Aorta (tissue), 5 donors: ENCODE data around the gene PIGQ. TPM values are rescaled to one million over a fixed set of nuclear protein-coding genes. Genes with fewer than 3 reads are reported as not detected.

Experiments
- ATAC-seq: fragments of 200-7000 bp; cut with Tn5 transposase; one replicate; pipeline ENCODE4 v1.9.1; 2022; ENCODE audit warnings: moderate library complexity; ENCODE audit not compliant: low FRiP score
- DNase-seq, 2 donors: peaks; one replicate each; pipeline ENCODE4 v3.0.0-alpha.2; 2020
- H3K27ac ChIP-seq, 2 donors: one replicate each; pipeline ENCODE4 v1.5.1; 2013; ENCODE audit warnings: low read length in 2 of 2, mild to moderate bottlenecking in 2 of 2, moderate library complexity in 2 of 2, control low read depth in 1 of 2, inconsistent platforms in 1 of 2, low read depth in 1 of 2
- H3K27me3 ChIP-seq, 2 donors: one replicate each; pipeline ENCODE4 v1.6.1; 2013; ENCODE audit warnings: control low read depth in 1 of 2, low read length in 1 of 2, mild to moderate bottlenecking in 1 of 2, moderate library complexity in 1 of 2; ENCODE audit not compliant: insufficient read depth in 2 of 2, control insufficient read depth in 1 of 2
- H3K36me3 ChIP-seq, 2 donors: one replicate each; pipeline ENCODE4 v1.6.1; 2013; ENCODE audit warnings: control low read depth in 1 of 2, low read length in 1 of 2, mild to moderate bottlenecking in 1 of 2; ENCODE audit not compliant: insufficient read depth in 2 of 2, control insufficient read depth in 1 of 2
- H3K4me1 ChIP-seq, 2 donors: one replicate each; pipeline ENCODE4 v1.6.1; 2013; ENCODE audit warnings: low read length in 2 of 2, control low read depth in 1 of 2, mild to moderate bottlenecking in 1 of 2, moderate library complexity in 1 of 2; ENCODE audit not compliant: insufficient read depth in 2 of 2, control insufficient read depth in 1 of 2
- H3K4me3 ChIP-seq, 2 donors: one replicate each; pipeline ENCODE4 v1.5.1; 2013; ENCODE audit warnings: low read length in 2 of 2, control low read depth in 1 of 2, mild to moderate bottlenecking in 1 of 2
- H3K9me3 ChIP-seq: one replicate; pipeline ENCODE4 v1.6.1; 2013; ENCODE audit warnings: mild to moderate bottlenecking, low read length; ENCODE audit not compliant: control insufficient read depth
- WGBS, 2 donors: extraction: QIAGEN DNeasy Blood & Tissue Kit; methylation state at CpG; one replicate each; pipeline ENCODE4 v1.1.7; 2013; 5-methylcytosine and 5-hydroxymethylcytosine counted together
- intact Hi-C, 2 donors: fragments of 100-400 bp; cut with DNase I; formaldehyde crosslinking; loops; one replicate each; pipeline versions ENCODE4 v1.14.2 to v1.15.0; 2022
- microRNA-seq, 2 donors: library from miRNA; unstranded; fragments of <30 nt; microRNA quantifications; one replicate each; pipeline ENCODE4 v1.2.0, GENCODE V29; 2020
- polyA plus RNA-seq, 2 donors: library from polyadenylated mRNA; stranded (reverse); fragments of 200-250 nt; gene quantifications; one replicate each; pipeline ENCODE4 v1.2.3, GENCODE V29; 2013
- total RNA-seq, 2 donors: library from RNA; stranded (reverse); fragmentation: NEBNext Ultra II Directional; extraction: Animal tissue kit (Norgen Biotek cat#: 25700); gene quantifications; one replicate each; pipeline ENCODE4 v1.2.1, GENCODE V29; 2021
- donor health status: healthy with polysubstance abuse.
- donor health status: Bipolar disorder and iron deficiency.
- donor health status: DM: no; HTN: no; CAD: no.
- donor health status: DM: no; HTN: no; CAD: no.
- donor health status: DM: yes; HTN: yes; CAD: no.

The PIGQ gene
- total and polyA plus RNA-seq, 4 donors = 10.8 to 92.2 (median 32.2) TPM

DNA sequence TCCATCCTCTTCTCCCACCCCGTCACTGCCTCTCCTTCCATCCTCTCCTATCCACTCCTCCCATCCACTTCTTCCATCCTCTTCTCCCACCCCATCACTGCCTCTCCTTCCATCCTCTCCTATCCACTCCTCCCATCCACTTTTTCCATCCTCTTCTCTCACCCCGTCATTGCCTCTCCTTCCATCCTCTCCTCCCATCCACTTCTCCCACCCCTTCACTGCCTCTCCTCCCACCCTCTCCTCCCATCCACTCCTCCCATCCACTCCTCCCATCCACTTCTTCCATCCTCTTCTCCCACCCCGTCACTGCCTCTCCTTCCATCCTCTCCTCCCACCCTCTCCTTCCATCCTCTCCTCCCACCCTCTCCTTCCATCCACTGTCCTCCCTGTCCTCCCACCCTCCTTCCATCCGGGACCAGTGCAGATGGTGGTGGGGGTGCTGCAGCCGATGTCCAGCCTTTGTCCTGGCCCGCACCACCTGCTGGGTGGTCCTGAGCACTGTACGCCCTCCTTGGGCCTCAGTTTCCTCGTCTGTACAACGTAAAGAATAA is 62.1 kb downstream of the PIGQ start:
- DNase-seq (no peak), ATAC-seq (no peak)
- no peak overlapping the region for H3K27ac ChIP-seq
- peaks cover 0 to 2% of the 10 kb centered on the region in 2 donors for H3K36me3 ChIP-seq
- intact Hi-C loops = no loop called here
- WGBS, 2 donors = 49 to 53% methylated on average over 9 of the region's 9 CpGs
- no peaks in the 10 kb centered on the region for H3K4me1 ChIP-seq
- no peaks in the 10 kb centered on the region for H3K27me3 ChIP-seq
- H3K9me3 ChIP-seq = no peaks in the 10 kb centered on the region
- H3K4me3 ChIP-seq = no peak overlapping the region

DNA sequence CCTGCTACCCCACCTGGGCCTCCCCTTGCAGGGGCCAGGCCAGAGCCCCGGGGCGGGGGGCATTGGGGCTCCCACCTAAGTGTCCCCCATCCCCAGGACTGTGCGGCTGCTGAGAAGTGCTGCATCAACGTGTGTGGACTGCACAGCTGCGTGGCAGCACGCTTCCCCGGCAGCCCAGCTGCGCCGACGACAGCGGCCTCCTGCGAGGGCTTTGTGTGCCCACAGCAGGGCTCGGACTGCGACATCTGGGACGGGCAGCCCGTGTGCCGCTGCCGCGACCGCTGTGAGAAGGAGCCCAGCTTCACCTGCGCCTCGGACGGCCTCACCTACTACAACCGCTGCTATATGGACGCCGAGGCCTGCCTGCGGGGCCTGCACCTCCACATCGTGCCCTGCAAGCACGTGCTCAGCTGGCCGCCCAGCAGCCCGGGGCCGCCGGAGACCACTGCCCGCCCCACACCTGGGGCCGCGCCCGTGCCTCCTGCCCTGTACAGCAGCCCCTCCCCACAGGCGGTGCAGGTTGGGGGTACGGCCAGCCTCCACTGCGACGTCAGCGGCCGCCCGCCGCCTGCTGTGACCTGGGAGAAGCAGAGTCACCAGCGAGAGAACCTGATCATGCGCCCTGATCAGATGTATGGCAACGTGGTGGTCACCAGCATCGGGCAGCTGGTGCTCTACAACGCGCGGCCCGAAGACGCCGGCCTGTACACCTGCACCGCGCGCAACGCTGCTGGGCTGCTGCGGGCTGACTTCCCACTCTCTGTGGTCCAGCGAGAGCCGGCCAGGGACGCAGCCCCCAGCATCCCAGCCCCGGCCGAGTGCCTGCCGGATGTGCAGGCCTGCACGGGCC is 62.9 kb downstream of the PIGQ start:
- Histone ChIP-seq H3K9me3 (no peaks in the 10 kb centered on the region), H3K4me3 (no peak overlapping the region), H3K27me3 (no peaks in the 10 kb centered on the region), H3K36me3 (peaks cover 0 to 2% of the 10 kb centered on the region in 2 donors), H3K4me1 (no peaks in the 10 kb centered on the region), H3K27ac (no peak overlapping the region)
- WGBS, 2 donors = 92 to 93% methylated on average over 61 to 67 of the region's 67 CpGs
- ATAC-seq (no peak), DNase-seq (peak in 1 of 2 donors; percentile 42)
- intact Hi-C loops = no loop called here

DNA sequence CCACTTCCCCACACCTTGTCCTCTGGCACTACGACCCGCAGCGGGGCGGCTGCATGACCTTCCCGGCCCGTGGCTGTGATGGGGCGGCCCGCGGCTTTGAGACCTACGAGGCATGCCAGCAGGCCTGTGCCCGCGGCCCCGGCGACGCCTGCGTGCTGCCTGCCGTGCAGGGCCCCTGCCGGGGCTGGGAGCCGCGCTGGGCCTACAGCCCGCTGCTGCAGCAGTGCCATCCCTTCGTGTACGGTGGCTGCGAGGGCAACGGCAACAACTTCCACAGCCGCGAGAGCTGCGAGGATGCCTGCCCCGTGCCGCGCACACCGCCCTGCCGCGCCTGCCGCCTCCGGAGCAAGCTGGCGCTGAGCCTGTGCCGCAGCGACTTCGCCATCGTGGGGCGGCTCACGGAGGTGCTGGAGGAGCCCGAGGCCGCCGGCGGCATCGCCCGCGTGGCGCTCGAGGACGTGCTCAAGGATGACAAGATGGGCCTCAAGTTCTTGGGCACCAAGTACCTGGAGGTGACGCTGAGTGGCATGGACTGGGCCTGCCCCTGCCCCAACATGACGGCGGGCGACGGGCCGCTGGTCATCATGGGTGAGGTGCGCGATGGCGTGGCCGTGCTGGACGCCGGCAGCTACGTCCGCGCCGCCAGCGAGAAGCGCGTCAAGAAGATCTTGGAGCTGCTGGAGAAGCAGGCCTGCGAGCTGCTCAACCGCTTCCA is 63.7 kb downstream of the PIGQ start:
- WGBS, 2 donors = 96% methylated on average over 68 to 74 of the region's 74 CpGs
- Histone ChIP-seq H3K27ac (no peak overlapping the region), H3K4me3 (no peak overlapping the region), H3K9me3 (no peaks in the 10 kb centered on the region), H3K27me3 (no peaks in the 10 kb centered on the region), H3K4me1 (no peaks in the 10 kb centered on the region), H3K36me3 (peaks cover 0 to 2% of the 10 kb centered on the region in 2 donors)
- ATAC-seq = no peak
- DNase-seq = peak in 1 of 2 donors; percentile 48
- intact Hi-C loops = no loop called here

Small RNA genes within 50 kb of the gene (microRNA-seq; reads per million reads assigned to microRNA genes)
- gene MIR3176 = 0 reads per million in 2 donors
- gene MIR5587 = 0 reads per million in 2 donors

Other genes with a start within 250 kb of the PIGQ start
- gene AXIN1, start 217.2 kb upstream of the PIGQ start, total RNA-seq = 10 to 100 TPM; 17.0 to 19.8 TPM
- 10 to 100 TPM in 1 of 2 donors, 1 to 10 TPM in 1; 9.1 to 14.2 TPM for gene AXIN1, start 217.2 kb upstream of the PIGQ start, polyA plus RNA-seq
- gene MRPL28, start 199.4 kb upstream of the PIGQ start, total RNA-seq = 10 to 100 TPM; 35.5 to 38.0 TPM
- gene MRPL28, start 199.4 kb upstream of the PIGQ start, polyA plus RNA-seq = 100 to 1,000 TPM in 1 of 2 donors, 10 to 100 TPM in 1; 42.6 to 107 TPM
- 10 to 100 TPM; 38.9 to 39.0 TPM for gene PGAP6, start 188.0 kb upstream of the PIGQ start, total RNA-seq
- gene PGAP6, start 188.0 kb upstream of the PIGQ start, polyA plus RNA-seq = 10 to 100 TPM; 27.4 to 41.4 TPM
- gene NME4, start 172.8 kb upstream of the PIGQ start, total RNA-seq = 10 to 100 TPM; 65.6 to 81.9 TPM
- gene NME4, start 172.8 kb upstream of the PIGQ start, polyA plus RNA-seq = 100 to 1,000 TPM in 1 of 2 donors, 10 to 100 TPM in 1; 95.5 to 128 TPM
- gene DECR2, start 168.1 kb upstream of the PIGQ start, total RNA-seq = 10 to 100 TPM; 10.9 to 15.9 TPM
- 10 to 100 TPM; 16.2 to 21.8 TPM for gene DECR2, start 168.1 kb upstream of the PIGQ start, polyA plus RNA-seq
- 10 to 100 TPM; 60.5 to 63.3 TPM for gene RAB11FIP3, start 144.3 kb upstream of the PIGQ start, total RNA-seq
- 10 to 100 TPM; 22.0 to 68.8 TPM for gene RAB11FIP3, start 144.3 kb upstream of the PIGQ start, polyA plus RNA-seq
- gene CAPN15, start 42.3 kb upstream of the PIGQ start, total RNA-seq = 10 to 100 TPM; 27.9 to 33.9 TPM
- gene CAPN15, start 42.3 kb upstream of the PIGQ start, polyA plus RNA-seq = 10 to 100 TPM; 15.3 to 24.1 TPM
- gene PRR35, start 9.6 kb upstream of the PIGQ start, total RNA-seq = not detected
- under 1 TPM in 1 of 2 donors, not detected in 1; 0.05 TPM for gene PRR35, start 9.6 kb upstream of the PIGQ start, polyA plus RNA-seq
- 1 to 10 TPM in 1 of 2 donors, under 1 TPM in 1; 0.52 to 2.2 TPM for gene NHLRC4, start 3.0 kb upstream of the PIGQ start, total RNA-seq
- gene NHLRC4, start 3.0 kb upstream of the PIGQ start, polyA plus RNA-seq = 1 to 10 TPM in 1 of 2 donors, under 1 TPM in 1; 0.25 to 2.6 TPM
- gene RAB40C, start 20.1 kb downstream of the PIGQ start, total RNA-seq = 10 to 100 TPM; 17.9 to 19.6 TPM
- 10 to 100 TPM in 1 of 2 donors, 1 to 10 TPM in 1; 9.5 to 40.7 TPM for gene RAB40C, start 20.1 kb downstream of the PIGQ start, polyA plus RNA-seq
- 1 to 10 TPM in 1 of 2 donors, under 1 TPM in 1; 0.33 to 1.0 TPM for gene WFIKKN1, start 61.0 kb downstream of the PIGQ start, total RNA-seq
- gene WFIKKN1, start 61.0 kb downstream of the PIGQ start, polyA plus RNA-seq = 1 to 10 TPM in 1 of 2 donors, under 1 TPM in 1; 0.63 to 2.2 TPM
- gene METTL26, start 66.3 kb downstream of the PIGQ start, total RNA-seq = 10 to 100 TPM; 45.2 to 64.8 TPM
- 100 to 1,000 TPM in 1 of 2 donors, 10 to 100 TPM in 1; 86.0 to 158 TPM for gene METTL26, start 66.3 kb downstream of the PIGQ start, polyA plus RNA-seq
- 10 to 100 TPM; 10.4 to 14.7 TPM for gene MCRIP2, start 71.9 kb downstream of the PIGQ start, total RNA-seq
- gene MCRIP2, start 71.9 kb downstream of the PIGQ start, polyA plus RNA-seq = 10 to 100 TPM; 22.9 to 28.9 TPM
- 10 to 100 TPM; 21.0 to 25.8 TPM for gene WDR90, start 79.4 kb downstream of the PIGQ start, total RNA-seq
- 10 to 100 TPM in 1 of 2 donors, 1 to 10 TPM in 1; 7.5 to 60.9 TPM for gene WDR90, start 79.4 kb downstream of the PIGQ start, polyA plus RNA-seq
- gene RHOT2, start 98.2 kb downstream of the PIGQ start, total RNA-seq = 10 to 100 TPM; 79.3 to 93.8 TPM
- gene RHOT2, start 98.2 kb downstream of the PIGQ start, polyA plus RNA-seq = 100 to 1,000 TPM in 1 of 2 donors, 10 to 100 TPM in 1; 27.4 to 356 TPM
- 1 to 10 TPM in 1 of 2 donors, under 1 TPM in 1; 0.88 to 1.3 TPM for gene RHBDL1, start 105.7 kb downstream of the PIGQ start, total RNA-seq
- gene RHBDL1, start 105.7 kb downstream of the PIGQ start, polyA plus RNA-seq = 1 to 10 TPM in 1 of 2 donors, not detected in 1; 1.5 TPM
- 10 to 100 TPM; 67.4 to 84.3 TPM for gene STUB1, start 110.4 kb downstream of the PIGQ start, total RNA-seq
- gene STUB1, start 110.4 kb downstream of the PIGQ start, polyA plus RNA-seq = 100 to 1,000 TPM; 126 to 169 TPM
- gene JMJD8, start 114.4 kb downstream of the PIGQ start, total RNA-seq = 10 to 100 TPM; 46.1 to 51.7 TPM
- 100 to 1,000 TPM in 1 of 2 donors, 10 to 100 TPM in 1; 55.2 to 110 TPM for gene JMJD8, start 114.4 kb downstream of the PIGQ start, polyA plus RNA-seq
- gene WDR24, start 120.4 kb downstream of the PIGQ start, total RNA-seq = 1 to 10 TPM; 6.7 to 8.4 TPM
- gene WDR24, start 120.4 kb downstream of the PIGQ start, polyA plus RNA-seq = 10 to 100 TPM in 1 of 2 donors, 1 to 10 TPM in 1; 4.3 to 10.4 TPM
- gene FBXL16, start 135.8 kb downstream of the PIGQ start, total RNA-seq = under 1 TPM; 0.16 to 0.18 TPM
- gene FBXL16, start 135.8 kb downstream of the PIGQ start, polyA plus RNA-seq = not detected
- 10 to 100 TPM; 22.7 to 26.6 TPM for gene METRN, start 145.2 kb downstream of the PIGQ start, total RNA-seq
- 10 to 100 TPM; 26.7 to 61.3 TPM for gene METRN, start 145.2 kb downstream of the PIGQ start, polyA plus RNA-seq
- 10 to 100 TPM; 18.6 to 25.7 TPM for gene ANTKMT, start 151.2 kb downstream of the PIGQ start, total RNA-seq
- 10 to 100 TPM; 13.1 to 33.0 TPM for gene ANTKMT, start 151.2 kb downstream of the PIGQ start, polyA plus RNA-seq
- 1 to 10 TPM in 1 of 2 donors, under 1 TPM in 1; 0.39 to 1.7 TPM for gene CCDC78, start 156.5 kb downstream of the PIGQ start, total RNA-seq
- gene CCDC78, start 156.5 kb downstream of the PIGQ start, polyA plus RNA-seq = under 1 TPM in 1 of 2 donors, not detected in 1; 0.97 TPM
- gene HAGHL, start 157.1 kb downstream of the PIGQ start, total RNA-seq = 1 to 10 TPM; 2.4 to 3.8 TPM
- 10 to 100 TPM in 1 of 2 donors, 1 to 10 TPM in 1; 2.8 to 22.5 TPM for gene HAGHL, start 157.1 kb downstream of the PIGQ start, polyA plus RNA-seq
- gene CIAO3, start 171.0 kb downstream of the PIGQ start, total RNA-seq = 10 to 100 TPM; 21.8 to 22.4 TPM
- 10 to 100 TPM; 12.4 to 35.9 TPM for gene CIAO3, start 171.0 kb downstream of the PIGQ start, polyA plus RNA-seq
- under 1 TPM; 0.33 to 0.52 TPM for gene MSLN, start 190.8 kb downstream of the PIGQ start, total RNA-seq
- gene MSLN, start 190.8 kb downstream of the PIGQ start, polyA plus RNA-seq = 1 to 10 TPM; 1.5 to 2.1 TPM
- gene RPUSD1, start 218.4 kb downstream of the PIGQ start, total RNA-seq = 10 to 100 TPM; 12.1 to 13.5 TPM
- gene RPUSD1, start 218.4 kb downstream of the PIGQ start, polyA plus RNA-seq = 10 to 100 TPM in 1 of 2 donors, 1 to 10 TPM in 1; 6.8 to 20.3 TPM
- 10 to 100 TPM in 1 of 2 donors, 1 to 10 TPM in 1; 7.1 to 14.3 TPM for gene CHTF18, start 218.7 kb downstream of the PIGQ start, total RNA-seq
- gene CHTF18, start 218.7 kb downstream of the PIGQ start, polyA plus RNA-seq = 10 to 100 TPM in 1 of 2 donors, 1 to 10 TPM in 1; 3.0 to 56.9 TPM
- gene GNG13, start 230.8 kb downstream of the PIGQ start, total RNA-seq = not detected
- not detected for gene GNG13, start 230.8 kb downstream of the PIGQ start, polyA plus RNA-seq